ENCODE measurements around the gene CDY1B.
"Not testable (repeated sequence)": the region's sequence is repeated elsewhere in the genome, so short reads cannot be mapped to it uniquely, and the experiment has no call there.

The CDY1B gene

DNA sequence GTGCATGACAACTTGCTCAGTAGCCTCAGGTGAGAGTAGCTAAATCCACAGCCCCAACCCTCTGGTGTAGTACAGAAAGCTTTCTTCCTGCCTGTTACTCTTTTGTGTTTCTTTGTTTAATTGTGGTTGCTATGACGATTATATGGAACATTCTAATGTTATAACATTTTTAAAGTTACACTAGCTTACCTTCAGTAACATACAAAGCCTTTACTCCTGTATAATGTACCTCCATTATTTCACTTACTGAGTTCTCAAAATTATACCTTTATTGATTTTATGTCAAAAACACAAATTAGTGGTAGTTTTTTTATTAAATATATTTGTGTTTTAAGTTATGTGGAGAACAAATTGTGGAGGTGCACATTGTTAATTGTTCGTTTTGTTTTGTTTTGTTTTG lies at the start of gene CDY1B:
Gene CDY1B (minus strand): TSS at position 101 of the 400 bp plus-strand sequence. CDS start 331 bp downstream, outside the sequence.
- not testable (repeated sequence) for DNase-seq

DNA sequence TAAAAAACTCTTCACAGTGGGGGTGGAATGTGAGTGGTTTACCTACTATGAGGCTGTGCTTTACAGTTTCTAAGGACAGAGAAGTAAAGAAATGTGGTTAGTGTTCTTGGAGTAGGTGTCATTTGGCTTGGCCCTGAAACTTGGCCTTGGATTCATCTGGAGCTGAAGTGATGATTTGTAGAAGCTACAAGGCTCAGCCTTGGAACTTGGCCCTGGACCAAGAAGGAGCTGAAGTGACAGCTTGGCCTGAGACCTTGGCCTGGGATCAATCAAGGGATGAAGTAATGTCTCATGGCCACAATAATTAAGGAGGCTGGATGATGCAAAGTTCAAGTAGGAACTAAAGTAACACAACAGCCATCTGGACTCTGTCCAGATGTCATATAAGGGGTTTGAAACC lies 1.7 kb upstream of the CDY1B start:
- not testable (repeated sequence) for DNase-seq

GRCh38 chrY:24043209-24043608 lies 4.6 kb downstream of the CDY1B start:
- DNase-seq: not testable (repeated sequence)

GRCh38 chrY:24039008-24039718 lies 8.7 kb downstream of the CDY1B start:
- DNase-seq: not testable (repeated sequence)

GRCh38 chrY:24026212-24027103 lies 21.4 kb downstream of the CDY1B start:
- not testable (repeated sequence) for DNase-seq
